ENCODE data around the gene LEMD2.

The LEMD2 gene

GRCh38 chr6:33724102-33725023 lies 64.6 kb downstream of the LEMD2 start:
- H3K4me3 ChIP-seq (ENCODE audit: low read depth, low read length), result no peak overlapping the region
- TF ChIP-seq, protein P1, sequence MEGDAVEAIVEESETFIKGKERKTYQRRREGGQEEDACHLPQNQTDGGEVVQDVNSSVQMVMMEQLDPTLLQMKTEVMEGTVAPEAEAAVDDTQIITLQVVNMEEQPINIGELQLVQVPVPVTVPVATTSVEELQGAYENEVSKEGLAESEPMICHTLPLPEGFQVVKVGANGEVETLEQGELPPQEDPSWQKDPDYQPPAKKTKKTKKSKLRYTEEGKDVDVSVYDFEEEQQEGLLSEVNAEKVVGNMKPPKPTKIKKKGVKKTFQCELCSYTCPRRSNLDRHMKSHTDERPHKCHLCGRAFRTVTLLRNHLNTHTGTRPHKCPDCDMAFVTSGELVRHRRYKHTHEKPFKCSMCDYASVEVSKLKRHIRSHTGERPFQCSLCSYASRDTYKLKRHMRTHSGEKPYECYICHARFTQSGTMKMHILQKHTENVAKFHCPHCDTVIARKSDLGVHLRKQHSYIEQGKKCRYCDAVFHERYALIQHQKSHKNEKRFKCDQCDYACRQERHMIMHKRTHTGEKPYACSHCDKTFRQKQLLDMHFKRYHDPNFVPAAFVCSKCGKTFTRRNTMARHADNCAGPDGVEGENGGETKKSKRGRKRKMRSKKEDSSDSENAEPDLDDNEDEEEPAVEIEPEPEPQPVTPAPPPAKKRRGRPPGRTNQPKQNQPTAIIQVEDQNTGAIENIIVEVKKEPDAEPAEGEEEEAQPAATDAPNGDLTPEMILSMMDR (IDR thresholded peaks at IDR 0.05; ENCODE audit: control insufficient read depth, extremely low read depth, insufficient read depth), result no peak
- no peak for DNase-seq (ENCODE audit: low read depth)

GRCh38 chr6:33723371-33724085 lies 65.4 kb downstream of the LEMD2 start:
- DNase-seq (ENCODE audit: low read depth), result no peak
- TF ChIP-seq, protein P1 (IDR thresholded peaks at IDR 0.05; ENCODE audit: control insufficient read depth, extremely low read depth, insufficient read depth), result no peak
- H3K4me3 ChIP-seq (ENCODE audit: low read depth, low read length), result no peak overlapping the region

- H3K4me3 ChIP-seq (ENCODE audit: low read depth, low read length), result no peak overlapping the region
- TF ChIP-seq, protein P1 (IDR thresholded peaks at IDR 0.05; ENCODE audit: control insufficient read depth, extremely low read depth, insufficient read depth), result no peak
- DNase-seq (ENCODE audit: low read depth), result no peak
Observed at GRCh38 chr6:33722103-33722623, 66.8 kb downstream of the LEMD2 start.

DNA sequence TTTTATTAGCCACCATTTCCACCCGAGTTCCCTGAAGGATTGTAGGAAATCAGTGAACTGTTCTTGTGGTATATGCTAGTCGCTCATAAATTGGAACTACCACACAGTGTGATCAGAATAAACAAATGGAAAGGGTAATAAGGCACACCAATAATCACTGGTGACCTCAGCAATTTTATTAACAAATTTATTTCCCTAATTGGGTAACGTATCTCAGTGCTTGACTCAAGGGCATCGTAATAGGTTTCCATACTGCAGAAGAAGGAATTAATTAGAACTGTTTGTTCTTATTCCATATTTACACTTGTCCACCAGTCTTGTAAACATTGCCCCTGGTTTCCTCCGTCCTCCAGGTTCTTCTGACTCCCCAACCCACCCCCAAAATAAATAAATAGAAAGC lies 67.4 kb downstream of the LEMD2 start:
- no peak overlapping the region for H3K4me3 ChIP-seq (ENCODE audit: low read depth, low read length)
- peak; percentile 81 for DNase-seq (ENCODE audit: low read depth)
- TF ChIP-seq, protein P1 (IDR thresholded peaks at IDR 0.05; ENCODE audit: control insufficient read depth, extremely low read depth, insufficient read depth), result no peak

All from LNCaP clone FGC (cell line).